GM21528 (cell line): Measurements from ENCODE around the gene SOS1.
"Not testable (repeated sequence)": the region's sequence is repeated elsewhere in the genome, so short reads cannot be mapped to it uniquely, and the experiment has no call there.

Source experiments
- ATAC-seq: cut with Tn5 transposase; IDR thresholded peaks from one replicate; pipeline ENCODE4 v1.9.1; 2021; ENCODE audit warnings: mild to moderate bottlenecking, moderate library complexity; ENCODE audit not compliant: unreplicated experiment, low FRiP score

Gene SOS1

DNA sequence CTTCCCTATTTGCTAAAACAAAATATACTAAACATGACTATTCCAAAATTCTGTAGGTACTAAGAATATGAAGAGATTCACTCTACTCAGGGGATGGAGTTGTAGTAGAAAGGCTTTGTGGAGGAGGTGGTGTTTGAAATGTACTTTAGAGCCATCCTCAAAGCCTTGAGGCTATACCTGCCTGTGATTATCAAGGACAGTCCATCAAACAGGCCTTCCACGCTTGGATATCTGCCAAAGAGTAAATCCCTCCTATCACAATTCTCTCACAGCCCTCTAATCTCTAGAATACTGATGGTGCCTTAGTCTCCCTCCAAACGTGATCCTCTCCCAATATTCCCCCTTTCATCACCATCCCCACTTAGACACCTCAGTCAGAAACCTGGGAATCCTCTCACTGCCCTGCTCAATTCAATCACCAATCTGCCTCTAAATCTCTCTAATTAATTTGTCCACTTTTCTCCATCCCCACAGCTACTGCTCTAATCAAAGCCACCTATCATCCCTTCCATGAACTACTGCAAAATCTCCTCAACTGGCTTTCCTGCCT is 13.1 kb downstream of the SOS1 start:
- ATAC-seq, result no peak

DNA sequence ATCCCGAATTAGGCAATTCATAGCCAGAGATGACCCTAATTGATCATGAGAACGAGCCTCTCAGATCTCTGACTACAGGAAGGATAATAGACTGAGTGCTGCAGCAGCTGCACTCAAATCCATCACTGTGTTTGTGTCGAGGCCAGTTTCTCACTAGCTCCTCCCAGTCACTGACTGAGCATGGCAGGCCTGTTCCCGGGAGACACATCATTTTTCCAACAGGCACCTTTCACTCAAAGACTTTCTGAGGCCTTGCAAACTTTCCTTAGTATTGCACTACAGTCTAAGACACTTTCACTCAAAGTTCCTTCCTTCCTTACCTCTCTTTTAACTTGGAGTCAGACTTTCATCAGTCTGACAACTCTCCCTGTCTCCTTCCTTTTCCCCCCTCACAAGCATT is 13.7 kb downstream of the SOS1 start:
- no peak for ATAC-seq

DNA sequence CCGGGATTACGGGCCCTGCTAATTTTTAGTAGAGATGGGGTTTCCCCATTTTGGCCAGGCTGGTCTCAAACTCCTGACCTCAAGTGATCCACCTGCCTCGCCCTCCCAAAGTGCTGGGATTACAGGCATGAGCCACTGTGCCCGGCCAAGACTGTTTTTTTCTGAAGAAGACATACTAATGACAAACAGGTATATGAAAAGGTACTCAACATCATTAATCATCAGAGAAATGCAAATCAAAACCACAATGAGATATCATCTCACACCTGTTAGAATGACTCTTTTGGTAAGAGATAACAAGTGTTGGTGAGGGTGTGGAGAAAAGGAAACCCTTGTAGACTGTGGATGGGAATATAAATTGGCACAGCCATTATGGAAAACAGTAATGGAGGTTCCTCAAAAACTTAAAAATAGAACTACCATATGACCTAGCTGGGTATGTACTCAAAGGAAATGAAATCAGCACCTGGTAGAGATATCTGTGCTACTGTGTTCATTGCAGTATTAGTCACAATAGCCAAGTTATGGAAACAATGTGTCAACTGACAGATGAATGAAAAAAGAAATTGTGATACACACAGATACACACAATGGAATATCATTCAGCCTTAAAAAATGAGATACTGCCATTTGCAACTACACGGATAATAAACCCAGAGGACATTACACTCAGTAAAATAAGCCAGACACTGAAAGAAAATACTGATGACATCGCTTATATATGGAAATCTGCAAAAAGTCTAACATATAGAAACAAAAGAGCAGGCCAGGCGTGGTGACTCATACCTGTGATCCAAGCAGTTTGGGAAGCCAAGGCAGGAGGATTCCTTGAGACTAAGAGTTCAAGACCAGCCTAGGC is 20.8 kb downstream of the SOS1 start:
- peak; percentile 55 for ATAC-seq

DNA sequence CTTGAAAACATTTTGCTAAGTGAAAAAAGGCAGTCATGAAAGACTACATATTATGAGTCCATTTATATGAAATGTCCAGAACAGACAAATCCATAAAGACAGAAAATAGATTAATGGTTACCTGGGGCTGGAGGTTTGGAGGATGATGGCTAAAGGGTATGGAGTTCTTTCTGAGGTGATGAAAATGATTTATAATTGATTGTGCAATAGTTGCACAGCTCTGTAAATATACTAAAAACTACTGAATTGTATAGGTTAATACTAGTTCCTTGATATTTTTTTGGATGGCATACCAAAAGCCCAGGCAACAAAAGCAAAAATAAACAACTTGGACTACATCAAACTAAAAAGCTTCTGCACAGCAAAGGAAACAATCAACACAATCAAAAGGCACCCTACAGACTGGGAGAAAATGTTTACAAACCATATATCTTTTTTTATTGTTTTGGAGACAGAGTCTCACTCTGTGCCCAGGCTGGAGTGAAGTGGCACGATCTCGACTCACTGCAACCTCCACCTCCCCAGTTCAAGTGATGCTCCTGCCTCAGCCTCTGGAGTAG is 21.5 kb downstream of the SOS1 start:
- no peak for ATAC-seq

DNA sequence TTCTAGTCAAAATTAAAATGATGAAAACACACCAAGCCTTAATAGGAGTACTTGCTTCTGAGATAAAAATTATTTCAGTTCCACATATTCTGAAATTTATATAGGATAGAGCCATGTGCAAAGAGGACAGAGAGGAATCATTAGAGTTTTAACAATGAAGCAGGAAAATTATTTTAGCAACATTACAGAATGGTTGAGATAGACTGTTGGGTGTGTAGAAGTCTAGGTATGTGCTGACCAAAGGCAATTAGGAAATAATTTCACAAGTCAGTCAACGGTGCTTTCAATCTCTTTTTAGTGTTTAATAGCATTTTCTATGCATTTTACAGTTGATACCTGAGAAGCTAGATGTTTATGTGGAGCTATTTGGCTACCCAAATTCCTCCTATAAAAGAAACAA is 25.2 kb downstream of the SOS1 start:
- no peak for ATAC-seq

DNA sequence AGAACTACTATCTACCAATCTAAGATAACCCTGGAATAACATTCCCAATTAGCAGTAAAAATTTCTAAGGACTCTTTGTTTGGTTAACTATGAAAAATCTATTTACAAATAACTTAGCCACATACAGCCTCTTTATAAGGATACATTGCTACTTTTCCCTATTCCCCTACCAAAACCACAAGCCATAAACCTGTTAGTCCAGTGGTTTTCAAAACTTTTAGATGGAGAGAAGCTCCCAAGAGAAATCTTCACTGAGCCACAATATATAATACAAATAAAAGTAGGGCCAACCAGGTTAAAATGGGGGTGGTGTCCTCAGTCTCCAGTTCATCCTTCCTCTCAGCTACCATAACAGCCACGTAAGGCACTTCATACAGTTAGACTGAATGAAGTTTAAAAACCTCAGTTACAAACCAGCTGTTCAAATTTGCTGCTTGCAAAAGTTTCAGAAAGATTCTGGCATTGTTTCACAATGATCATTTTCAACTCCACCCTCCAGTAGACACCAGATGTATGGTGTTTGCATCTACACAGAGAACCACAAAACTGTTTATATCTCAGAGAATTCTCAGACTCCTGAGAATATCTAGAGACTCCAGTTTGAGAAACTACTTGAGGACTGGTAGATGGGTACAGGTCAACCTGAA is 26.0 kb downstream of the SOS1 start:
- peak; percentile 93 for ATAC-seq

DNA sequence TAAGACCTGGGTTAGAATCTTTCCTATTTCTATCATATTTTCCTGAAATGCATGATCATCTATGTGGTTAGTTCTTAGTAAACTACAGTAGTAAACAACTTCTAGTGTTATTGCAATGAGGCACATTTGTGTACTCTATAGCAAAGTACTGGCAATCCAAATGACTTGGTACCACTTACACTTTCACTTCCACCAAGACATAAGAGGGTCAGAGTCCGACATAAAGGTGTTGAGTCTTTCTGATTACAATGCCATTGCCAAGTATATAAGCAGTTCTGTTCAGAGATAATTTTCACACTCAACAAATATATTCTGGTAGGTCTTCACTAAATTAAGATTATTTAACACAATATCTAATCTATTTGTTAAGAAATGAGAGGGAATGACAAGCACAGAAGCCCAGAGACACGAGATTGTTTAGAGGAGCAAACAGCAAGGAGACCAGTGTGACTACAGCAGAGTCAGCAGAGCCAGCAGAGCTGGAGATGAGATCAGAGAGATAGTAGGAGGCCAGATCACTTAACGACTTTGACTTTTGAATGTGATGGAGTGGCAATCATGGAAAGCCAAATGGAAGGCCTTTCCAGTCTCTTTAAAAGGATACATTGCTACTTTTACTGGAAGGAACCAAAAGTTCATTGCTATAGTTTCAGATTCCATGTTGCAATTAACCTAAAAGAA is 27.5 kb downstream of the SOS1 start:
- ATAC-seq, result no peak

DNA sequence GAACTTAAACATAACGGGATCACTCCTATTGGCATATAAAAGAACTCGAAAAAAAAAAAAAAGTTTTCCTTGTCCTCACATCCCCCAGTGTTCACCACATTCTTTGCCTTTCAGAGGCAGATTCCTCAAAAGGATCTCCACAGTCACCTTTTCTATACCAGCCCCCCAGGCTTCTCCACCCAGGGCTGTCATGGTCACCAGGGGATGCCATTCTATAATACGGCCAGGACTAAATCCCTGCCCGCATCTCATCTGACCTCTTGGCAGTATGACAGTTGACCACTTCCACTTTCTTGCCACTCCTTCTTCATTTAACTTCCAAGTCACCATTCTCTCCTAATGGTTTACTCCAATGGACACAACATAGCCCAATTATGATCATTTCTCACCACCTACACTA is 29.3 kb downstream of the SOS1 start:
- ATAC-seq, result no peak

DNA sequence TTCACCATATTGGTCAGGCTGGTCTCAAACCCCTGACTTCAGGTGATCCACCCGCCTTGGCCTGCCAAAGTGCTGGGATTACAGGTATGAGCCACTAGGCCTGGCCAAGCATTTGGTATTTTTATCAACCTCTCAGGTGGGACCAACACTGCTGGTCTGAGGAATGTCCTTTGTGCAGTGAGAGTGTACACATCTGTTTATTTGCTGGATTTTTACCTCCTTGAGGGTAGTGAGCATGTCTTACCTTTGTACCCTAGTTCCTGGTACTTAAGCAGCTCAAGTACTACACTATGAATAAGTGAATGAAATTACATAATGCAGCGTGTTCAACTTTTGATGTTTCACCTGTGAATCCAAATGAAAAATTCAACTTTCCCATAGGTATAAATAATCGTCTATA is 29.8 kb downstream of the SOS1 start:
- ATAC-seq, result no peak

DNA sequence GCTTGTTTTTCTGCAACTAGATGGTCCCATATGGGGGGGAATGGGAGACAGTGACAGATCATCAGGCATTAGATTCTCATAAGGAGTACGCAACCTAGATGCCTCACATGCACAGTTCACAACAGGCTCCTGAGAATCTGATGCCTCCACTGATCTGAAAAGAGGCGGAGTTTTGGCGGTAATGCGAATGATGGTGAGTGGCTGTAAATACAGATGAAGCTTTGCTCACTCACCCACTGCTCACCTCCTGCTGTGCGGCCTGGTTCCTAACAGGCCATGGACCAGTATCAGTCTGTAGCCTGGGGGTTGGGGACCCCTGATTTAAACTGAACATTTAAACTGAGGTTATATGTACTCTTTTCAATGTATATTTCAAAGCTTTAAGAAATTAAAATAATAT is 40.7 kb downstream of the SOS1 start:
- no peak for ATAC-seq

DNA sequence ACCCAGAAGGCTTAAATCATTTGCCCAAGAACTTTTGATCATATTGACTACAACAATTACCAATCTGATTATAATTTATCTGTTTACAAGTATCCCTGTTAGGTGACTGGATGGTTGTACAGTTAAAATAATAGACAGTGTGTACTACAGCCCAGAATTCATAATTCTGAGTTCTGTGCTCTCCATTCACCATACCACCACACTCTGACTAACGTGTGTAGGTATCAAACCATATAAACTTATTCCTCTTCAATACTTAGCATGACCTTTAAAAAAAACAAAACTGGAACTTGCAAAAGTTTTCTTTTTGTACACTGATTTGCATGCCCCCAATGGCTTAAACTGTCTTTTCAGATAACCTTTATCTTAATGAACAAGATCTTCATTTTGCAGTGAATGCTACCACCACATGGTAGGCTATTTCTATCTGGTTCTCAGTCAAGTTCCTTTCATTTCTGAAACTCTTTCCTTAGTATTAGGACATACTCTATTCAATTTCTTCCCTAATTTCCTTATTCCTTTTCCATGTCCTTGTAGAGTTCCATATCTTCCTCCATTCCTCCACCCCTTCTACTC is 50.9 kb downstream of the SOS1 start:
- no peak for ATAC-seq

DNA sequence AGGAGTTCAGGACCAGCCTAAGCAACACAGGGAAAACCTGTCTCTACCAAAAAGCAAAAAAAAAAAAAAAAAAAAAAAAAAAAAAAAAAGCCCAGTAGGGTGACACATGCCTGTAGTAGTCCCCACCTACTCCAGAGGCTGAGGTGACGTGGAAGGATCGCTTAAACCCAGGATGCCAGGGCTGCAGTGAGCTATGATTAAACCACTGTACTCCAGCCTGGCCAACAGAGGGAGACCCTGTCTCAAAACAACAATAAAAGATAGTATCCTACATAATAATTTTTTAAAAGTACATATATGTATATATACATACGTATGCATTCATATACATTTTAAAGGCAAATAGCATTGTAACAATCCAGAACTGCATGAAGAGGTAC is 51.7 kb downstream of the SOS1 start:
- ATAC-seq, result no peak

DNA sequence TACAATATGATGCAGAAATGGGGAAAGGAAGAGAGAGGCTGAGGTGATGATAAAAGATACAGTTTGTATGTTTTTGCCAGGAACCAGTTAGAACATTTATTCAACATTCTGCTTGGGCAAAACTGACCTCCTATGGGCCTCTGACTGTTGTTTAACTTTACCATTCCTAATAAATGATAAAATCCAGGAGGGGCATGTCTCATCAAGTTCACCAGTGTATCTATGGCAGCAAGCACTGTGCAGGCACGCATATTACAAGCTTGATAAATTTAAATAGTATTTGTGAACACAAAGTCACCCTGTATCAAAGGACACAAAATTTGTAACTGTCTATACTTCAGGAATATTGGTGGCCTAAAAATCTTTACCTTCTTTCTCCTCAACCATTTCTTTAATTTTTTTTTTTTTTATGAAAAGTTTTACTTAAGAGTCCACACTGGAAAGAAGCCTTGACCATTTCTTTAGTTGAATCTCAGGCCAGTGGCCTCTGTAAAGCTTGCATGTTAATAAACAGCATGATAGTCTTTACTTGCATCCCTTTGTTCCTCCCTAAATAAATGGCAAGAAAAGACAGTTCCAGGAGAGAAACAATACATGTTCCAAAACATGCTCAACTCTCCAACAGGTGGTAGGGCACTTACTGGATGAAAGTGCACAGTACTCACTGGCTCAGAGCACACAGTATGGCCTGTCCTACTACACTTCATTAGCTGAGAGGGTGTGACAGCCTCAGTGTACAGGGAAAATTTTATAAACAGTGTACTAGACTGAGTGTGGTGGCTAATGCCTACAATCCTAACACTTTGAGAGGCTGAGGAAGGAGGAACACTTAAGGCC is 52.3 kb downstream of the SOS1 start:
- ATAC-seq, result no peak

DNA sequence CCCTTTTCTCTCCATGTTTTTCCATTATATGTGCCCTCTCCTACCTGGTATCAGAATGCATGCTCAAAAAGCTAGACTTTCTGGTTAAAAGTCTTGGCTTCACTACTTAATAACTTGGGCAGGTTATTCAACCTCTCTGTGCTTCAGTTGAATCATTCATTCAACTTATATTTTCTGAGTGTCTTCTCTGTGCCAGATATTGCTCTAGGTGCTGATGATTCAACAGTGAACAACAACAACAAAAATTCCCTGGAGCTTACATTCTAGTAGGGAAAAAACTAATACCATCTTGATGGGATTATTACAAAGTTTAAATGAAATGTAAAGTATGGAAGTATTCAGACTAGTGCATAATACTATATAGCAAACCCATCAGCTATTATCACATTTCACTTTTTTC is 55.2 kb downstream of the SOS1 start:
- ATAC-seq, result no peak

DNA sequence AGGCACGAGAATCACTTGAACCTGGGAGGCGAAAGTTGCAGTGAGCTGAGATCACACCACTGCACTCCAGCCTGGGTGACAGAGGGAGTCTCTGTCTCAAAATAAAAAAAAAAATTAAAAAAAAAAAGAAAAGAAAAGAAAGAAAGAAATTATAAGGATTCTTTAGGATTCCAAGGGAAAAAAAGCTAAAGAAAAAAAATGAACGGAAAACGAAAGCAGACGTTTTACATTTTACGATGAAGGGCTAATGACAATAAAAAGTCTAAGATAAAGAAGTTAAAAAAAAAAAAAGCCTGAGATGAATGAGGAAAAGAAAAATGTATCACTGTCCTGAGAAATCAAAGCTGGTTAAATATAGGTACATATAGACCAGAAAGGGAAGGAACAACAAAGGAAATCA is 58.5 kb downstream of the SOS1 start:
- no peak for ATAC-seq

DNA sequence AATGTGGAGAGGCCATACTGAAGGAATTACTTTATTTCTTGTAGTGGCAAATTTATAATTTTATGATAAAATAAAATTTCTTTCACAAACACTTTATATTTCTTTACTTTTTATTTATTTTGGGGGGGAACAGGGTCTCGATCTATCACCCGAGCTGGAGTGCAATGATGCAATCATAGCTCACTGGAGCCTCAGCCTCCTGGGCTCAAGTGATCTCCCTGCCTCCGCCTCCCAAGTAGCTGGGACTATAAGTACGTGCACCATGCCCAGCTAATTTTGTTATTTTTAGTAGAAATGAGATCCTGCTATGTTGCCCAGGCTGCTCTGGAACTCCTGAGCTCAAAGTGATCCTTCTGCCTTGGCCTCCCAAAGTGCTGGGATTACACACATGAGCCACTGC is 59.6 kb downstream of the SOS1 start:
- no peak for ATAC-seq

DNA sequence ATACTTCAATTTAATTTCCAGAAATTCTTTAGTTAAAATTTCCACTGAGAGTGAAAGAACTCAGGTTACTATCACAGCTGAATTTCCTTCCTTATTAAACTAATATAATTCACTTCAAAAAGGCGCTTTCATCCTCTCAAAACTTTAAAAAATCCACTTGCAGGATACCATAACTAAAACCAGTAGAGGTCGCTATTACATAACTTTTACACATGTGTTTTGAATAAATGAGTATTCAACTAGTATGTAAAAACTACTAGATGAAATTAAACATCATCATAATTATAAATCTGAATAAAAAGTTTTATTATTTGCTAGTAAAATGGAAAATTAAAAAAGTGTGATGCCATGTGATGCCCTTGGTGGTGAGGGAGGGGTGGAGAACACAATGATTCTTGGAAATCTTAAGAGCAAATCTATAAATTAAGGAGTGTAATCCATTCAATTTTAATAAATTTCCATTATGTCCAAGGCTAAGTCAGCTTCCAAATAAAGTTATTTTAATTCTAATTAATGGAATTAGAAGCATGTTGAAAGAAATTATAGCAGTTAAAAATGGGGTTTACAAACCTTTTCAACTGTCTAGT is 61.4 kb downstream of the SOS1 start:
- ATAC-seq, result no peak

DNA sequence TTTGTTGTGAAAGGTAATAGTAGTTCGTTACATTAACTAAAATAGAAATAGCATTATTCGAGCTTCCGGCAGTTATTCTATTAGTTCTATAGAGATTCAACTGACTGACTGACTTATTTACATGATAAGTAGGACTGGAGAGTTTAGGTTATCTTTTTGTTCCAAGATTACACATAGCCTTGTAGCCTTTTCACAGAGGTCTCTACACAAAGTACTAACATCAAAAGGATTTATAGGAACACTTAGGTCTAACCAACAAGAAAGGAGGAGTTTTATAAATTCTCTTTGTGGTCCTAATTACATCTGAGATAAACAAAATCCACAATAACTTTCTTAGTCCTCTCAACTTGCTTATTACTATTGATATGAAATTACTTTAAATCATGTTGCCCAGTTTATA is 62.8 kb downstream of the SOS1 start:
- no peak for ATAC-seq

DNA sequence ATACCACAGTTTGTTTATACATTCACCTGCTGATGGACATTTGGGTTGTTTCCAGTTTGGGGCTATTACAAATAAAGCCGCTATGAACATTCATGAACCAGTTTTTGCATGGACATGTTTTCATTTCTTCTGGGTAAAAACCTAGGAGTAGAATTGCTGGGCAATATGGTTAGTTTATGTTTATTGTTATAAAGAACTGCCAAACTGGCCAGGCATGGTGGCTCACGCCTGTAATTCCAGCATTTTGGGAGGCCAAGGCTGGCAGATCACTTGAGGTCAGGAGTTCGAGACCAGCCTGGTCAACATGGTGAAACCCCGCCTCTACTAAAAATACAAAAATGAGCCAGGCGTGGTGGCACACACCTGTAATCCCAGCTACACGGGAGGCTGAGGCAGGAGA is 68.2 kb downstream of the SOS1 start:
- ATAC-seq, result not testable (repeated sequence)

DNA sequence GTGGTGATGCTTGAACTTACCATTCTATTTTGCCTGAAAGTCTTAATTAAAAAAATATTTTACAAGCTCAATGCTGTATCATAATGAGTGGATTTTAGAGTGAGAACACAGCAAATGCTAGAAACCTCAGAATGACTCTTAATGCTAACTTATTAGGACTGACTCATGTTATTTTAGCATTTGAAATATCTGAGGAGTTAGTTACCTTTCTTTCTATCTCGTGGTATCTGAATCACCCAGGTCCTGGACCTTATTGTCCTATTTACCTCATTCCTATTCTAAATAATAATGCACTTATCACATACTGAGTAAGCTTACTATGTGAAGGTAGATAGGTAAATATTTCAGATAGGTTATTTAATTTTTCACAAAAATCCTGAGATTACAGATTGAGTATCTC is 70.7 kb downstream of the SOS1 start:
- no peak for ATAC-seq
